Liver (tissue), 9 donors: ENCODE measurements around the gene WDR20. TPM values are rescaled to one million over a fixed set of nuclear protein-coding genes. Genes with fewer than 3 reads are reported as not detected.
"Not testable (repeated sequence)": the region's sequence is repeated elsewhere in the genome, so short reads cannot be mapped to it uniquely, and the experiment has no call there.

ENCODE experiments used
- DNase-seq: peaks from one replicate; pipeline ENCODE4 v3.0.0-alpha.2; 2017; ENCODE audit warnings: low spot score
- H3K27ac ChIP-seq, 2 donors: one replicate each; pipeline ENCODE4 v1.7.0; 2013; ENCODE audit warnings: inconsistent platforms in 2 of 2, low read length in 2 of 2, control low read depth in 1 of 2, low read depth in 1 of 2, mild to moderate bottlenecking in 1 of 2
- H3K27me3 ChIP-seq, 4 donors: one replicate each; pipeline versions ENCODE4 v1.6.1 to v1.7.0; 2013; ENCODE audit warnings: low read length in 3 of 4, inconsistent platforms in 1 of 4, mild to moderate bottlenecking in 1 of 4, moderate library complexity in 1 of 4; ENCODE audit not compliant: control insufficient read depth in 4 of 4, insufficient read depth in 4 of 4
- H3K36me3 ChIP-seq, 4 donors: one replicate each; pipeline versions ENCODE4 v1.6.1 to v1.7.0; 2013; ENCODE audit warnings: low read length in 3 of 4, mild to moderate bottlenecking in 3 of 4, low read depth in 1 of 4, moderate library complexity in 1 of 4; ENCODE audit not compliant: control insufficient read depth in 4 of 4, insufficient read depth in 3 of 4
- H3K4me1 ChIP-seq, 4 donors: one replicate each; pipeline versions ENCODE4 v1.6.1 to v1.7.0; 2013; ENCODE audit warnings: low read length in 3 of 4, mild to moderate bottlenecking in 3 of 4, moderate library complexity in 1 of 4; ENCODE audit not compliant: control insufficient read depth in 4 of 4, insufficient read depth in 4 of 4
- H3K4me3 ChIP-seq, 3 donors: one replicate each; pipeline versions ENCODE4 v1.6.1 to v1.7.0; 2013; ENCODE audit warnings: low read length in 3 of 3, control low read depth in 1 of 3, low read depth in 1 of 3, mild to moderate bottlenecking in 1 of 3
- H3K9ac ChIP-seq, 2 donors: one replicate each; pipeline ENCODE4 v1.7.0; 2013; ENCODE audit warnings: low read length in 2 of 2, mild to moderate bottlenecking in 2 of 2, moderate library complexity in 2 of 2, control low read depth in 1 of 2, low read depth in 1 of 2
- H3K9me3 ChIP-seq, 4 donors: one replicate each; pipeline versions ENCODE4 v1.6.1 to v1.7.0; 2013; ENCODE audit warnings: low read length in 3 of 4; ENCODE audit not compliant: control insufficient read depth in 4 of 4
- CTCF ChIP-seq: fragments of 150-350 bp; IDR thresholded peaks from 2 replicates; pipeline ENCODE4 v1.5.1; 2017; ENCODE audit warnings: improper control_type of control experiment, low read depth, low read length; ENCODE audit not compliant: missing input control
- EGR1 ChIP-seq, 2 donors: IDR thresholded peaks; 2 replicates each; pipeline ENCODE4 v1.6.1; 2016 to 2018; ENCODE audit warnings: antibody characterized with exemption in 2 of 2, low read depth in 2 of 2
- FOXA1 ChIP-seq: IDR thresholded peaks from 2 replicates; pipeline ENCODE4 v1.6.1; 2016; ENCODE audit warnings: antibody characterized with exemption
- FOXA2 ChIP-seq: IDR thresholded peaks from 2 replicates; pipeline ENCODE4 v1.6.1; 2016; ENCODE audit warnings: antibody characterized with exemption
- GABPA ChIP-seq, 2 donors: IDR thresholded peaks in 1 of 2; conservative IDR thresholded peaks in 1 of 2; 2 replicates each; pipeline ENCODE4 v1.6.1; 2016; ENCODE audit warnings: antibody characterized with exemption in 2 of 2, mild to moderate bottlenecking in 1 of 2, moderate library complexity in 1 of 2
- HNF4G ChIP-seq: IDR thresholded peaks from 2 replicates; pipeline ENCODE4 v1.6.1; 2016; ENCODE audit warnings: antibody characterized with exemption
- JUND ChIP-seq, 2 donors: IDR thresholded peaks; 2 replicates each; pipeline ENCODE4 v1.6.1; 2016; ENCODE audit warnings: antibody characterized with exemption in 2 of 2
- MAX ChIP-seq: IDR thresholded peaks from 2 replicates; pipeline ENCODE4 v1.6.1; 2016; ENCODE audit warnings: antibody characterized with exemption
- NR2F2 ChIP-seq: IDR thresholded peaks from 2 replicates; pipeline ENCODE4 v1.6.1; 2016; ENCODE audit warnings: antibody characterized with exemption
- REST ChIP-seq: IDR thresholded peaks from 2 replicates; pipeline ENCODE4 v1.6.1; 2016; ENCODE audit warnings: antibody characterized with exemption, mild to moderate bottlenecking
- RXRA ChIP-seq, 2 donors: IDR thresholded peaks; 2 replicates each; pipeline ENCODE4 v1.6.1; 2017 to 2018; ENCODE audit warnings: antibody characterized with exemption in 2 of 2, mild to moderate bottlenecking in 1 of 2
- SP1 ChIP-seq: IDR thresholded peaks from 2 replicates; pipeline ENCODE4 v1.6.1; 2018; ENCODE audit warnings: antibody characterized with exemption, mild to moderate bottlenecking
- TAF1 ChIP-seq: conservative IDR thresholded peaks from 2 replicates; pipeline ENCODE4 v1.6.1; 2016; ENCODE audit warnings: antibody characterized with exemption, mild to moderate bottlenecking
- YY1 ChIP-seq: IDR thresholded peaks from 2 replicates; pipeline ENCODE4 v1.6.1; 2016; ENCODE audit warnings: antibody characterized with exemption, mild to moderate bottlenecking
- ZBTB33 ChIP-seq: IDR thresholded peaks from 2 replicates; pipeline ENCODE4 v1.6.1; 2016; ENCODE audit warnings: antibody characterized with exemption
- WGBS: extraction: QIAGEN DNeasy Blood & Tissue Kit; methylation state at CpG from one replicate; pipeline ENCODE4 v1.1.7; 2013; 5-methylcytosine and 5-hydroxymethylcytosine counted together
- polyA plus RNA-seq, 2 donors: library from polyadenylated mRNA; stranded (reverse) in 1 of 2; unstranded in 1 of 2; fragments of 200-250 nt in 1 of 2; fragments of >200 nt in 1 of 2; fragmentation: Nextera tagmentation in 1 of 2; extraction: Ambion mirVana in 1 of 2; gene quantifications; one replicate each; pipeline versions ENCODE4 v1.2.1 to v1.2.3, GENCODE V29; 2013 to 2015
- total RNA-seq, 2 donors: library from RNA; depleted of rRNA; stranded (reverse); fragments of >200 nt; gene quantifications; one replicate each; pipeline ENCODE4 v1.2.3, GENCODE V29; 2014
- donor health status: healthy.
- donor health status: healthy.
- donor health status: healthy.
- donor health status: healthy.
- donor health status: healthy.

Gene WDR20
- total and polyA plus RNA-seq, 4 donors = 6.5 to 18.5 (median 11.0) TPM

GRCh38 chr14:102172021-102172272 is 32.2 kb downstream of the WDR20 start:
- not testable (repeated sequence) for H3K36me3 ChIP-seq, DNase-seq, H3K9me3 ChIP-seq, H3K27me3 ChIP-seq, H3K4me3 ChIP-seq, H3K27ac ChIP-seq, H3K9ac ChIP-seq, H3K4me1 ChIP-seq
- WGBS = 40% methylated on average over 1 of the region's 2 CpGs

GRCh38 chr14:102172721-102173120 is 33.0 kb downstream of the WDR20 start:
- WGBS = 93% methylated on average over 23 of the region's 31 CpGs
- not testable (repeated sequence) for H3K9ac ChIP-seq, H3K4me1 ChIP-seq, H3K9me3 ChIP-seq, H3K4me3 ChIP-seq, DNase-seq, H3K27me3 ChIP-seq, H3K27ac ChIP-seq, H3K36me3 ChIP-seq

GRCh38 chr14:102177161-102177560 is 37.5 kb downstream of the WDR20 start:
- H3K27me3 ChIP-seq = no peaks in the 10 kb centered on the region
- no peaks in the 10 kb centered on the region for H3K9me3 ChIP-seq
- no peak for DNase-seq
- WGBS = 87% methylated on average over 4 of the region's 4 CpGs
- H3K27ac ChIP-seq = no peak overlapping the region
- H3K9ac ChIP-seq = no peak overlapping the region
- no peaks in the 10 kb centered on the region for H3K36me3 ChIP-seq
- no peak overlapping the region for H3K4me3 ChIP-seq
- TF ChIP-seq GABPA (IDR thresholded peaks at IDR 0.05 in 1 of 2, conservative IDR thresholded peaks at IDR 0.05 in 1 of 2) (no peak), ZBTB33 (no peak), TAF1 (no peak), RXRA (IDR thresholded peaks at IDR 0.05) (no peak), JUND (IDR thresholded peaks at IDR 0.05) (no peak)
- H3K4me1 ChIP-seq = no peaks in the 10 kb centered on the region

- Histone ChIP-seq H3K27ac (no peak overlapping the region), H3K27me3 (no peaks in the 10 kb centered on the region), H3K9ac (no peak overlapping the region), H3K4me1 (no peaks in the 10 kb centered on the region), H3K36me3 (no peaks in the 10 kb centered on the region), H3K9me3 (no peaks in the 10 kb centered on the region), H3K4me3 (no peak overlapping the region)
- 97% methylated on average over 5 of the region's 5 CpGs for WGBS
- DNase-seq = no peak
- TF ChIP-seq RXRA (IDR thresholded peaks at IDR 0.05) = no peak
- TF ChIP-seq HNF4G = no peak
- no peak for TF ChIP-seq CTCF
- TF ChIP-seq FOXA2 = no peak
- TF ChIP-seq REST = no peak
- TF ChIP-seq ZBTB33 = no peak
- no peak for TF ChIP-seq SP1
- no peak for TF ChIP-seq TAF1
- TF ChIP-seq MAX = no peak
- no peak for TF ChIP-seq NR2F2
- no peak for TF ChIP-seq EGR1 (IDR thresholded peaks at IDR 0.05; ENCODE audit: low read depth in 2 of 2)
- TF ChIP-seq GABPA (IDR thresholded peaks at IDR 0.05 in 1 of 2, conservative IDR thresholded peaks at IDR 0.05 in 1 of 2) = no peak
- TF ChIP-seq YY1 = no peak
- no peak for TF ChIP-seq FOXA1
These were observed 39.1 kb downstream of the WDR20 start for GRCh38 chr14:102178806-102179205.
